IPS-18a (cell line): ENCODE data around the gene EPHB4.
"Not testable (repeated sequence)": the region's sequence is repeated elsewhere in the genome, so short reads cannot be mapped to it uniquely, and the experiment has no call there.

Experiments
- H3K27ac ChIP-seq: one replicate; pipeline ENCODE4 v1.5.1; 2013; ENCODE audit warnings: low read length
- H3K27me3 ChIP-seq: one replicate; pipeline ENCODE4 v1.6.1; 2013; ENCODE audit warnings: mild to moderate bottlenecking, low read length; ENCODE audit not compliant: control insufficient read depth, insufficient read depth
- H3K36me3 ChIP-seq: one replicate; pipeline ENCODE4 v1.6.1; 2013; ENCODE audit warnings: low read depth, low read length; ENCODE audit not compliant: control insufficient read depth
- H3K4me1 ChIP-seq: one replicate; pipeline ENCODE4 v1.6.1; 2013; ENCODE audit warnings: low read depth, low read length; ENCODE audit not compliant: control insufficient read depth
- H3K4me3 ChIP-seq: one replicate; pipeline ENCODE4 v1.5.1; 2013; ENCODE audit warnings: low read length
- H3K9ac ChIP-seq: one replicate; pipeline ENCODE4 v1.6.1; 2013; ENCODE audit warnings: mild to moderate bottlenecking, low read length, moderate library complexity
- H3K9me3 ChIP-seq: one replicate; pipeline ENCODE4 v1.6.1; 2013; ENCODE audit warnings: low read depth, low read length; ENCODE audit not compliant: control insufficient read depth

EPHB4 gene

GRCh38 chr7:100811480-100811879 is 15.8 kb downstream of the EPHB4 start:
- H3K4me3 ChIP-seq = no peak overlapping the region
- no peak overlapping the region for H3K27ac ChIP-seq
- peaks cover 94% of the 10 kb centered on the region for H3K36me3 ChIP-seq
- H3K9ac ChIP-seq = no peak overlapping the region
- H3K9me3 ChIP-seq = no peaks in the 10 kb centered on the region
- no peaks in the 10 kb centered on the region for H3K27me3 ChIP-seq
- no peaks in the 10 kb centered on the region for H3K4me1 ChIP-seq

- no peaks in the 10 kb centered on the region for H3K27me3 ChIP-seq
Measured at GRCh38 chr7:100808354-100808875, 18.9 kb downstream of the EPHB4 start.

GRCh38 chr7:100806883-100807282 is 20.4 kb downstream of the EPHB4 start:
- not testable (repeated sequence) for H3K4me3 ChIP-seq, H3K27me3 ChIP-seq, H3K4me1 ChIP-seq, H3K9ac ChIP-seq, H3K9me3 ChIP-seq, H3K27ac ChIP-seq
- peaks cover 82% of the 10 kb centered on the region for H3K36me3 ChIP-seq

More at GRCh38 chr7:100808354-100808875, 18.9 kb downstream of the EPHB4 start:
- Histone ChIP-seq H3K9me3 (no peaks in the 10 kb centered on the region), H3K36me3 (peaks cover 91% of the 10 kb centered on the region), H3K4me1 (peaks cover 5% of the 10 kb centered on the region), H3K9ac (no peak overlapping the region), H3K27ac (no peak overlapping the region), H3K4me3 (no peak overlapping the region)

- H3K9ac ChIP-seq = no peak overlapping the region
Measured at GRCh38 chr7:100806276-100806675, 21.0 kb downstream of the EPHB4 start.

GRCh38 chr7:100804681-100805431 is 22.5 kb downstream of the EPHB4 start:
- no peak overlapping the region for H3K9ac ChIP-seq
- peaks cover 65% of the 10 kb centered on the region for H3K36me3 ChIP-seq
- peaks cover 7% of the 10 kb centered on the region for H3K4me1 ChIP-seq
- H3K27me3 ChIP-seq = no peaks in the 10 kb centered on the region
- no peak overlapping the region for H3K27ac ChIP-seq
- no peaks in the 10 kb centered on the region for H3K9me3 ChIP-seq
- H3K4me3 ChIP-seq = no peak overlapping the region

More at GRCh38 chr7:100806276-100806675, 21.0 kb downstream of the EPHB4 start:
- Histone ChIP-seq H3K27ac (no peak overlapping the region), H3K4me3 (no peak overlapping the region), H3K9me3 (no peaks in the 10 kb centered on the region), H3K27me3 (no peaks in the 10 kb centered on the region), H3K36me3 (peaks cover 77% of the 10 kb centered on the region), H3K4me1 (peaks cover 7% of the 10 kb centered on the region)

- Histone ChIP-seq H3K9me3 (no peaks in the 10 kb centered on the region), H3K27me3 (no peaks in the 10 kb centered on the region), H3K9ac (no peak overlapping the region), H3K4me3 (no peak overlapping the region), H3K36me3 (peaks cover 53% of the 10 kb centered on the region), H3K4me1 (peaks cover 7% of the 10 kb centered on the region), H3K27ac (no peak overlapping the region)
Measured at GRCh38 chr7:100803398-100804161, 23.7 kb downstream of the EPHB4 start.

- Histone ChIP-seq H3K9me3 (no peaks in the 10 kb centered on the region), H3K27ac (no peak overlapping the region), H3K36me3 (peaks cover 47% of the 10 kb centered on the region), H3K9ac (no peak overlapping the region), H3K4me1 (peaks cover 7% of the 10 kb centered on the region), H3K27me3 (no peaks in the 10 kb centered on the region), H3K4me3 (no peak overlapping the region)
Measured at GRCh38 chr7:100802951-100803350, 24.4 kb downstream of the EPHB4 start.

- H3K36me3 ChIP-seq = peaks cover 37% of the 10 kb centered on the region
- H3K9ac ChIP-seq = no peak overlapping the region
- H3K4me1 ChIP-seq = peaks cover 7% of the 10 kb centered on the region
- H3K9me3 ChIP-seq = no peaks in the 10 kb centered on the region
- no peak overlapping the region for H3K27ac ChIP-seq
- no peaks in the 10 kb centered on the region for H3K27me3 ChIP-seq
- no peak overlapping the region for H3K4me3 ChIP-seq
Measured at GRCh38 chr7:100801833-100802568, 25.3 kb downstream of the EPHB4 start.

- Histone ChIP-seq H3K4me1 (peaks cover 14% of the 10 kb centered on the region), H3K9ac (no peak overlapping the region), H3K9me3 (no peaks in the 10 kb centered on the region), H3K36me3 (peaks cover 10% of the 10 kb centered on the region), H3K27ac (no peak overlapping the region), H3K27me3 (no peaks in the 10 kb centered on the region), H3K4me3 (no peak overlapping the region)
Measured at GRCh38 chr7:100799037-100799896, 28.1 kb downstream of the EPHB4 start.

GRCh38 chr7:100794741-100795140 is 32.6 kb downstream of the EPHB4 start:
- Histone ChIP-seq H3K36me3 (no peaks in the 10 kb centered on the region), H3K4me1 (peaks cover 10% of the 10 kb centered on the region), H3K9ac (no peak overlapping the region), H3K27me3 (no peaks in the 10 kb centered on the region), H3K27ac (no peak overlapping the region), H3K9me3 (no peaks in the 10 kb centered on the region), H3K4me3 (no peak overlapping the region)
